GM21447 (cell line): ENCODE measurements around the gene RHBDL1.

Experiments
- ATAC-seq: cut with Tn5 transposase; IDR thresholded peaks from one replicate; pipeline ENCODE4 v1.9.1; 2021; ENCODE audit not compliant: unreplicated experiment

The RHBDL1 gene

DNA sequence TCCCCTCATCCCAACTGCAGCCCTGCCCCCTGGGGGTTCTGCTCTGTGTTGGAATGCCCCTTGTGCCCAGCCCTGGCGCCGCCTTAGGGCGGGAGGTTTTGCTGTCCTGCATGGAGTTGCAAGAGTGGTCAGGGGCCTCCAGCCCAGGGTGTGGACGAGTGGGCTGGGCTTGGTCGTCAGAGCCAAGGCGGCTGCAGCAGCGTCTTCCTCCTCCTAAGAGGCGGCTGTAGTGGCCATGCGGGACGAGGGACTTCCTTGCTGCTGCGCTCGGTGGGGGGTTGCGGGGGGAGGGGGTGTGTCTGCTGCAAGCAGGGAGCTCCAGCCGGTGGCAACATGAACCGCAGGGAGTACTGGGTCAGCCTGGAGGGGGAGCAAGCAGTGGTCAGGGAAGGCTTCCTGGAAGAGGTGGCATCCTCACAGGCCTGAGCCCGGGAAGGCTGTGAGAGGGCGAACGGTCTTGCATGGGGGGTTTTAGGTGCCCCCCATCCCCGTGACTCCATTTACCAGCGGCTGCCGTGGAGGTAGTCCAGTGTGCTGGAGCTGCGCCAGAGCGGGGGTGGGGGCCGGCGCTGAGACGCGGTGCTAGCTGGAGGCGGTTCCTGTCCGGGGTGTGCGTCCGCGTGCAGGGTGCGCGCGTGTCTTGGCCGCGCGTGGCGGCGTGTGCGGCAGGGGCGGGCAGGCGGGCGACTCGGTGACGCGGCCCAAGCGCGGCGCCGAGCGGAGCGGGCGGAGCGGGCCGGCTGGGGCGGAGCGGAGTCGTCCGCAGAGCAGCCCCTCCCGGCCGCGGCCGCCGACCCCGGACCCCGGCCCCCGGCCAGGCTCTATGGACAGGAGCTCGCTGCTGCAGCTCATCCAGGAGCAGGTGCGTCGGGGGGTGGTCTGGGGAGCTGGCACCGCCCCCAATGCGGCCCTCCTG is at the start of gene RHBDL1:
Gene RHBDL1, plus strand, starts transcription at position 704 of the 916 bp plus-strand sequence. Its CDS starts 120 bp downstream, at position 824.
- ATAC-seq, result no peak

DNA sequence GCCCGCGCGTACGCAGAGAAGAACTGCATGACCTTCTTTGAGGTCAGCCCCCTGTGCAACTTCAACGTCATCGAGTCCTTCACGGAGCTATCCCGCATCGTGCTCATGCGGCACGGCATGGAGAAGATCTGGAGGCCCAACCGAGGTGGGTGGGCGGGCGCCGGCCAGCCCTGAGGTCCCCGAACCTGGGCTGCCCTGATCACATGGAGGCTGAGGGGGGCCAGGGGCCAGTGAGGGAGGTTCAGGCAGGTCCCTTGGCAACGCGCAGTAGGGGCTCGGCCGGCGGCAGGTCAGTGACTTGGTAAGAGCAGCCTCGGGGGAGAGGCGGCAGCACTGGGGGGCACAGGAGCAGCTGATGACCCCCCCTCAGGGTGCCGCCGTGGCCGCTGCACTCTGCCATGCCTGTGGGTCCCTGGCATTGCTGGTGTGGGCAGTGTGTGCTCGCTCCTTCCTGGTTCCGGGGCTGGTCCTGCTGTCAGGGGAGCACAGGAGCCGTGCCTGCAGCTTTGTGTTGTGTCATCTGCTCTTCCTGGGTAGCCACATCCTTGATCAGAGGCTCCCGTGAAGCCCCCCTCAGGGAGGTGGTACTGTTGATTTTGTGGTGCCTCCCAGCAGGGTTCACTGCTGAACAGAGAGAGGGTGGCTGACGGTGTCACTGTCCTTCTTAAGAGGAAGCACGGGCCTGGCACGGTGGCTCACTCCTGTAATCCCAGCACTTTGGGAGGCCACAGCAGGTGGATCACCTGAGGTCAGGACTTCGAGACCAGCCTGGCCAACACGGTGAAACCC is 49.3 kb upstream of the RHBDL1 start:
- ATAC-seq, result no peak

DNA sequence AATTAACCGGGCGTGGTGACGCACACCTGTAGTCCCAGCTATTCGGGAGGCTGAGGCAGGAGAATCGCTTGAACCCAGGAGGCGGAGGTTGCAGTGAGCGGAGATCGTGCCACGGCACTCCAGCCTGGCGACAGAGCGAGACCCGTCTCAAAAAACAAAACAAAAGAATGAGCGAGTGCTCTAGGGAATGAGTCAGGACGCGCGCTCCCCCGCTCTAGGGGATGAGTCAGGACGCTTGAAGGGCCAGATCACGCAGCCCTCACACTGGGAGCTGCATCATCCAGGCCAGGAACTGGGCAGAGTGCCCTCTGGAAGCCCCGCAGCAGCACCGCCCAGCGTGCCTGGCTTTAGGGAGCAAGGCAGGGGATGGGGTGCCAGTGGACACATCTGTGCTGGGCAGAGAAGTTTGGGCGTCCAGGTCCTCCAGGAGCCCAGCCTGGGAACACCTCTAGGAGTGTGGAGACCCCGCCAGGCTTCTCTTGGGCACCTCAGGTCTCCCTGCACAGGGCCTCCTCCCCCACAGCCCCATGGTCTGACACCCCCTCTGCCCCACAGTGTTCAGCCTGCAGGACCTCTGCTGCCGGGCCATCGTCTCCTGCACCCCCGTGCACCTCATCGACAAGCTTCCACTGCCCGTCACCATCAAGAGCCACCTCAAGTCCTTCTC is 48.6 kb upstream of the RHBDL1 start:
- ATAC-seq, result no peak

DNA sequence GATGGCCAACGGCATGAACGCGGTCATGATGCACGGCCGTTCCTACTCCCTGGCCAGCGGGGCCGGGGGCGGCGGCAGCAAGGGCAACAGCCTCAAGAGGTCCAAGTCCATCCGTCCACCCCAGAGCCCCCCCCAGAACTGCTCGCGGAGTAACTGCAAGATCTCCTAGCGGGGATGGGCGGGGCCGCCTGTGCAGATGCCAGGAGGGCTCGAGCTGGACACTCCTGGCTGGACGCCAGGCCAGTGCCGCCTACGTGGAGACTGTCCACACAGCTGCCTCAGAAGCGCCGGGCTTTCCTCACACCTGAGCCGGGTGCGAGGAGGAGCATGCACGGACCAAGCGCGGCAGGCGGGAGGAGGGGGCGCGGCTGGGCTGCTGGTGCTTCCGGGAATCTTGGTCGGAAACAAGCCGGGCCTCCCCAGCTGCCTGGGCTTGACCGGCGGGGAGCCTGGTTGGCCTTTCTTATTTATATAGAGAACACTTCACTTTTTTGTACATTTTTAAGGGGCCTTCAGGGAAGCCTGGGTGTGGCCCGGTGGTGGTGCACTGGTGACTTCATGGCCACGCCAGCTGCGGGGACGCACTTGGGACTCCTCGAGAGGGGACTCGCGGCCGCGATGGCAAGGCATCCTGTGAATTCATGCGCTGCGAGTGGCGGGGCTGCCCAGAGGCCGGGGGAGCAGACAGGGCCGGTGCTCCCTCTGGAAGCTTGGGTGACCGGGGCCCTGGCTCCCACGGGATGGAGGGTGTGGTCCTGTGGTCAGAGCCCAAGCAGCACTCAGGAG is 47.8 kb upstream of the RHBDL1 start:
- ATAC-seq, result no peak

- no peak for ATAC-seq
Measured at GRCh38 chr16:628321-629061, 47.0 kb upstream of the RHBDL1 start.

DNA sequence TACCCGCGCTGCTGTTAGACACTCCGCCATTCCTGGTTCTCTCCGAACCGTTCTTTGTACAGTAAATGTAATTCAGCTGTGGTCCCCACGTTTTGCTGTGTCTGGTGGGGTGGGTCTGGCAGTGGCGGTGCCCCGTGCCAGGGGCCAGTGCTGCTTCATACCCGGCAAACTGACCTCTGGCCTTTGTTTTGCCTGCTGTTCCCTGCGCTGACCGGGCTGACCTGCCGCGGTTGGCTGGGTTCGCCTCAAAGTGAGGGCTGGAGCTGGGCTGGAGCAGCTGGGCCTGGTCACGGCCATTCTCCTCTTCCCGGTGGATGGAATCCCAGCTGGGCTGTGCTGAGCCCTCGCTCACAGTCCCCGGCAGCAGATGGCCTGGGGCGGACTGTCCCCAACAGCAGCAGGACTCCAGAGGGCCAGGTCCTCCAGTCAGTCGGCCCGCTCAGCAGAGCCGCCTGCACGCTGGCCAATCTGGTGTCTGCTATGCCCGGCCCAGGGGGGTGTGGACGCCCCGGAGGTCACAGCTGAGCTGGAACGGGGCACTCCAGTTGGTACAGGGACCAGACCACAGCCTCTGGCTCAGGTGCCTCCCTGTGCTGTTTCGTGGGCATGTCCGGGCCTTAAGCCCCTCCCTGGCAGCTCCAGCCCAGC is 46.2 kb upstream of the RHBDL1 start:
- no peak for ATAC-seq

DNA sequence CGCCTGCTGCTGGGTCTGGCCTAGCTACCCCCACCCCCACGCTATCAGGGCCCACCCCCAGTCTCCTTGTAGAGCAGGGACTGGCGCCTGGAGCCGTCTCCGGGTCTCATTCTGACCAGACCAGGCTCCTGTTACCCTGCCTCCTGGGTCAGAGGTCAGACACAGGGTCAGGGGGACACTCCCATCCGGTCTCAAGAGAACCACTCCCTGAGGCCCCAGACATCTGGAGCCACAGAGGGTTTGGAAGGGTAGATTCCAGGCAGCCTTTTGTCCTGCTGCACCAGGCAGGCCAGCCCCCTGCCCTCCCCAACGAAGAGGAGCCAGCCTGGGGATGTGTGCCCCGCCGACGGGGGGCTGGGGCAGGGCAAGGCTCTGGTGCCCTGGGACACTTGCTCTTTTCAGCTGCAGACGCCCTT is 45.6 kb upstream of the RHBDL1 start:
- no peak for ATAC-seq

GRCh38 chr16:630249-630814 is 45.1 kb upstream of the RHBDL1 start:
- ATAC-seq, result no peak

DNA sequence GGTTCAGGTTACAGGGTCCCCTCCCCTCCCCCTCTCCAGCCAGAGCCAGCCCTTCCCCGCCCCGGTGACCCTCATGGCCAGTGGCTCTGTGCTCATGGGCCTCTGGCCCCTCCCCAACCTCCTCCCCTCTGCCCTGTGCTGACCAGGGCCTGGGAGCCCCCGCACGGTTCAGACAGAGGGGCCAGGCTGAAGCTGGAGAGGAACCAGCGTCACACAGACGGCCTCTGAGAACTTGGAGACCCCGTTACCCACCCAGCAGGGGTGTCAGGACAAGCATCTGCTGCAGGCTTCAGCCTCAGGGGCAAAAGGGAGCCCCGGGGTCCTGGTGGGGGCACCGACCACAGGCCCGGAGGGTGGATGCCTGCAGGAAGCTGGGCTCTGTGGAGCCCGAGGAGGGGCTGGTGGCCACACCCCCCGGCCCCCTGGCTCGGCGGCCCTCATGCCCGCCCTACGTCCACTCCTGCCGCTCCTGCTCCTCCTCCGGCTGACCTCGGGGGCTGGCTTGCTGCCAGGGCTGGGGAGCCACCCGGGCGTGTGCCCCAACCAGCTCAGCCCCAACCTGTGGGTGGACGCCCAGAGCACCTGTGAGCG is 44.6 kb upstream of the RHBDL1 start, which contains the start of gene WFIKKN1:
Gene WFIKKN1, plus strand, starts transcription at position 171 of the 591 bp plus-strand sequence. Its CDS starts 269 bp downstream, at position 440.
- no peak for ATAC-seq

- ATAC-seq, result no peak
Measured at GRCh38 chr16:631808-632358, 43.6 kb upstream of the RHBDL1 start.

DNA sequence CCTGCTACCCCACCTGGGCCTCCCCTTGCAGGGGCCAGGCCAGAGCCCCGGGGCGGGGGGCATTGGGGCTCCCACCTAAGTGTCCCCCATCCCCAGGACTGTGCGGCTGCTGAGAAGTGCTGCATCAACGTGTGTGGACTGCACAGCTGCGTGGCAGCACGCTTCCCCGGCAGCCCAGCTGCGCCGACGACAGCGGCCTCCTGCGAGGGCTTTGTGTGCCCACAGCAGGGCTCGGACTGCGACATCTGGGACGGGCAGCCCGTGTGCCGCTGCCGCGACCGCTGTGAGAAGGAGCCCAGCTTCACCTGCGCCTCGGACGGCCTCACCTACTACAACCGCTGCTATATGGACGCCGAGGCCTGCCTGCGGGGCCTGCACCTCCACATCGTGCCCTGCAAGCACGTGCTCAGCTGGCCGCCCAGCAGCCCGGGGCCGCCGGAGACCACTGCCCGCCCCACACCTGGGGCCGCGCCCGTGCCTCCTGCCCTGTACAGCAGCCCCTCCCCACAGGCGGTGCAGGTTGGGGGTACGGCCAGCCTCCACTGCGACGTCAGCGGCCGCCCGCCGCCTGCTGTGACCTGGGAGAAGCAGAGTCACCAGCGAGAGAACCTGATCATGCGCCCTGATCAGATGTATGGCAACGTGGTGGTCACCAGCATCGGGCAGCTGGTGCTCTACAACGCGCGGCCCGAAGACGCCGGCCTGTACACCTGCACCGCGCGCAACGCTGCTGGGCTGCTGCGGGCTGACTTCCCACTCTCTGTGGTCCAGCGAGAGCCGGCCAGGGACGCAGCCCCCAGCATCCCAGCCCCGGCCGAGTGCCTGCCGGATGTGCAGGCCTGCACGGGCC is 42.8 kb upstream of the RHBDL1 start:
- no peak for ATAC-seq

GRCh38 chr16:633336-634050 is 42.0 kb upstream of the RHBDL1 start:
- ATAC-seq, result no peak

DNA sequence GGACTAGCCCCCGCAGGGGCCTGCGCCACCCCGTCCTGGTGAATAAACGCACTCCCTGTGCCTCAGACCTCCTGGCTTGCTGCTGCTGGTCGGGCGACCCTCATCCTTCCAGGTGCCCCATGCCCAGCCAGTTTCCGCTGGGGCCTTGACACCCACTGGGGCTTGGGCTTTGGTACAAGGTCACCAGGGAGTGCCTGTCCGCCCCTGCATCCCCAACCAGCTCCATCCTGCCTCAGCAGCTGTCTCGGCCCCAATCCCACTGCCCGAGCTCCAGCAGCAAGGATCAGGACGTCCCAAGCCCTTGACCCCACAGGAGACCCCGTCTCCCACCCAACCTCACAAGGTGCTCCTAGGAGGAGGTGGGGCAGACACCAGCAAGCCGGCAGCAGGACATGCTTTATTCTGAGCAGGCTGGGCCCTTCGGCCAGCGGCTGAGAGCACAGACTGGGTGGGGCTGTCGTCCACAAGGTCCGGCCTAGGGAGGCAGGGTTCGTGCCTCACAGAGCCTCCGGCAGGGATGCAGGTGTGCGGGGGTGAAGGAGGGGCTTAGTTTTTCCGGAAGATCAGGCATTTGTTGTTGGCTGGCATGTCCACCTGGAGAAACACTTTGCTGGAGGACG is 41.3 kb upstream of the RHBDL1 start:
- no peak for ATAC-seq

GRCh38 chr16:634996-635395 is 40.5 kb upstream of the RHBDL1 start:
- no peak for ATAC-seq

GRCh38 chr16:635573-636205 is 39.8 kb upstream of the RHBDL1 start:
- ATAC-seq, result no peak
